ENCODE measurements around the gene B4GALNT3. TPM values are rescaled to one million over a fixed set of nuclear protein-coding genes. Genes with fewer than 3 reads are reported as not detected.

Gene B4GALNT3
- total RNA-seq, result 1 to 10 TPM in 1 of 2 donors, under 1 TPM in 1; 0.33 to 1.0 TPM

GRCh38 chr12:459430-460258, at the start of gene B4GALNT3:
Gene B4GALNT3, plus strand, starts transcription at chr12:459939. Its CDS starts 438 bp downstream, at chr12:460377.

Small RNA genes lying within 50 kb of the gene (small RNA-seq; reads per million reads assigned to genes)
- gene RNU7-103P, result 0 reads per million in 2 donors

Other genes starting within 250 kb of the B4GALNT3 start
- gene SLC6A12, start 245.8 kb upstream of the B4GALNT3 start, total RNA-seq, result 1 to 10 TPM in 1 of 2 donors, not detected in 1; 3.8 TPM
- under 1 TPM in 1 of 2 donors, not detected in 1; under 0.01 TPM for gene SLC6A13, start 197.1 kb upstream of the B4GALNT3 start, total RNA-seq
- gene KDM5A, start 70.6 kb upstream of the B4GALNT3 start, total RNA-seq, result 10 to 100 TPM; 55.4 to 56.3 TPM
- gene CCDC77, start 58.3 kb upstream of the B4GALNT3 start, total RNA-seq, result 10 to 100 TPM; 15.8 to 20.6 TPM
- not detected for gene NINJ2, start 203.5 kb downstream of the B4GALNT3 start, total RNA-seq